Body of pancreas (tissue), 4 donors: ENCODE measurements around the gene MAP3K12. TPM values are rescaled to one million over a fixed set of nuclear protein-coding genes. Genes with fewer than 3 reads are reported as not detected.

ENCODE experiments used
- ATAC-seq: fragments of 150-250 bp; one replicate; pipeline ENCODE4 v1.9.1; 2016
- DNase-seq, 4 donors: peaks; one replicate each; pipeline ENCODE4 v3.0.0-alpha.2; 2019
- H3K27ac ChIP-seq, 4 donors: fragments of 200-600 bp; sonication (generic); 1 replicate in 3 of 4; 2 replicates in 1 of 4; pipeline versions ENCODE4 v1.5.1 to v1.6.1; 2016 to 2019; ENCODE audit warnings: mild to moderate bottlenecking in 1 of 4, mixed read lengths in 1 of 4, moderate library complexity in 1 of 4
- H3K27me3 ChIP-seq, 2 donors: fragments of 200-600 bp; sonication (generic); one replicate each; pipeline ENCODE4 v1.6.0; 2016; ENCODE audit warnings: mild to moderate bottlenecking in 1 of 2
- H3K36me3 ChIP-seq, 2 donors: fragments of 200-600 bp; sonication (generic); replicated peaks in 1 of 2; 2 replicates each; pipeline ENCODE4 v1.5.1; 2016; ENCODE audit warnings: low read depth in 2 of 2; ENCODE audit not compliant: insufficient read depth in 1 of 2
- H3K4me1 ChIP-seq: fragments of 200-600 bp; sonication (generic); one replicate; pipeline ENCODE4 v1.6.0; 2016
- H3K4me3 ChIP-seq, 2 donors: fragments of 200-600 bp; sonication (generic); 1 replicate in 1 of 2; 2 replicates in 1 of 2; pipeline ENCODE4 v1.5.1; 2016 to 2019
- H3K9me3 ChIP-seq, 3 donors: fragments of 200-600 bp; sonication (generic); 1 replicate in 2 of 3; 2 replicates in 1 of 3; pipeline ENCODE4 v1.5.1; 2016
- CTCF ChIP-seq, 7 experiments: fragments of 450-650 bp in 4 of 7; fragments of 200-600 bp in 3 of 7; sonication (generic) in 3 of 7; IDR thresholded peaks; one replicate each; pipeline ENCODE4 v1.5.1; 2016 to 2019; ENCODE audit warnings: antibody characterized with exemption in 7 of 7
- POLR2A ChIP-seq, 3 donors: fragments of 450-650 bp; IDR thresholded peaks; one replicate each; pipeline ENCODE4 v1.6.1; 2016; ENCODE audit warnings: antibody characterized with exemption in 3 of 3, mild to moderate bottlenecking in 2 of 3
- WGBS, 2 donors: methylation state at CpG; one replicate each; pipeline ENCODE4 v1.1.5; 2017; 5-methylcytosine and 5-hydroxymethylcytosine counted together
- intact Hi-C: fragments of 100-400 bp; cut with DNase I; formaldehyde crosslinking; loops from one replicate; pipeline ENCODE4 v1.15.1; 2023
- total RNA-seq, 2 donors: library from RNA; depleted of rRNA; stranded (reverse); fragments of >200 nt; gene quantifications; one replicate each; pipeline ENCODE4 v1.1.0, GENCODE V29; 2016

The MAP3K12 gene
- total RNA-seq, 2 donors from 2014 or later = 10.9 to 34.6 TPM

- DNase-seq (no peak), ATAC-seq (no peak)
- Histone ChIP-seq H3K4me1 (peaks cover 11% of the 10 kb centered on the region), H3K9me3 (no peaks in the 10 kb centered on the region), H3K36me3 (peaks cover 26 to 66% of the 10 kb centered on the region in 2 donors), H3K27me3 (no peaks in the 10 kb centered on the region), H3K4me3 (no peak overlapping the region), H3K27ac (no peak overlapping the region)
- intact Hi-C loops = no loop called here
- WGBS, 2 donors = 59 to 63% methylated on average over 2 of the region's 2 CpGs
- TF ChIP-seq POLR2A (IDR thresholded peaks at IDR 0.05) (no peak), CTCF (IDR thresholded peaks at IDR 0.05) (no peak)
These were observed 31.4 kb downstream of the MAP3K12 start for GRCh38 chr12:53467880-53468279.

GRCh38 chr12:53467082-53467481 lies 32.2 kb downstream of the MAP3K12 start:
- Histone ChIP-seq H3K4me1 (peaks cover 3% of the 10 kb centered on the region), H3K27ac (no peak overlapping the region), H3K4me3 (no peak overlapping the region), H3K9me3 (no peaks in the 10 kb centered on the region), H3K27me3 (no peaks in the 10 kb centered on the region), H3K36me3 (peaks cover 31 to 73% of the 10 kb centered on the region in 2 donors)
- no peak for ATAC-seq
- intact Hi-C loops = no loop called here
- TF ChIP-seq CTCF (IDR thresholded peaks at IDR 0.05) = no peak
- no peak for TF ChIP-seq POLR2A (IDR thresholded peaks at IDR 0.05)
- WGBS, 2 donors = 53 to 76% methylated on average over 5 of the region's 5 CpGs
- no peak for DNase-seq

- WGBS, 2 donors = 70 to 80% methylated on average over 4 of the region's 4 CpGs
- H3K27ac ChIP-seq = no peak overlapping the region
These were observed 32.6 kb downstream of the MAP3K12 start for GRCh38 chr12:53466640-53467039.

GRCh38 chr12:53465679-53466078 lies 33.6 kb downstream of the MAP3K12 start:
- H3K27me3 ChIP-seq = no peaks in the 10 kb centered on the region
- DNase-seq (no peak), ATAC-seq (no peak)
- TF ChIP-seq CTCF (IDR thresholded peaks at IDR 0.05) = no peak
- no peak for TF ChIP-seq POLR2A (IDR thresholded peaks at IDR 0.05)
- no peak overlapping the region for H3K4me3 ChIP-seq
- H3K9me3 ChIP-seq = no peaks in the 10 kb centered on the region
- intact Hi-C loops = no loop called here
- H3K4me1 ChIP-seq = no peaks in the 10 kb centered on the region
- WGBS, 2 donors = 50 to 54% methylated on average over 2 of the region's 2 CpGs
- no peak overlapping the region for H3K27ac ChIP-seq
- peaks cover 42 to 78% of the 10 kb centered on the region in 2 donors for H3K36me3 ChIP-seq

More at GRCh38 chr12:53466640-53467039, 32.6 kb downstream of the MAP3K12 start:
- ATAC-seq = no peak
- Histone ChIP-seq H3K4me1 (no peaks in the 10 kb centered on the region), H3K9me3 (no peaks in the 10 kb centered on the region), H3K4me3 (no peak overlapping the region), H3K36me3 (peaks cover 33 to 75% of the 10 kb centered on the region in 2 donors), H3K27me3 (no peaks in the 10 kb centered on the region)
- no peak for DNase-seq
- intact Hi-C loops = no loop called here
- no peak for TF ChIP-seq POLR2A (IDR thresholded peaks at IDR 0.05)
- TF ChIP-seq CTCF (IDR thresholded peaks at IDR 0.05) = no peak

GRCh38 chr12:53464685-53465418 lies 34.4 kb downstream of the MAP3K12 start:
- intact Hi-C loops = no loop called here
- no peak for ATAC-seq
- H3K27ac ChIP-seq = no peak overlapping the region

More at GRCh38 chr12:53464685-53465418, 34.4 kb downstream of the MAP3K12 start:
- no peak for TF ChIP-seq CTCF (IDR thresholded peaks at IDR 0.05)
- TF ChIP-seq POLR2A (IDR thresholded peaks at IDR 0.05) = no peak
- DNase-seq = no peak
- WGBS, 2 donors = 86 to 93% methylated on average over 11 of the region's 11 CpGs
- no peaks in the 10 kb centered on the region for H3K4me1 ChIP-seq
- H3K9me3 ChIP-seq = no peaks in the 10 kb centered on the region
- H3K27me3 ChIP-seq = no peaks in the 10 kb centered on the region
- no peak overlapping the region for H3K4me3 ChIP-seq
- peaks cover 47 to 84% of the 10 kb centered on the region in 2 donors for H3K36me3 ChIP-seq
